Measurements from ENCODE around the gene KRTAP19-5.

KRTAP19-5 gene

GRCh38 chr21:30463713-30464112 is 38.2 kb downstream of the KRTAP19-5 start:
- TF ChIP-seq CTCF (IDR thresholded peaks at IDR 0.05) (peak; percentile 72), ZFX (IDR thresholded peaks at IDR 0.05; ENCODE audit: borderline replicate concordance) (no peak)
- H3K27ac ChIP-seq, result no peak overlapping the region
